GM19467 (cell line): Measurements from ENCODE around the gene COQ10A.
A peak's percentile ranks its signal among the peaks of the same experiment; 100 is the strongest.
"Not testable (repeated sequence)": the region's sequence is repeated elsewhere in the genome, so short reads cannot be mapped to it uniquely, and the experiment has no call there.

ENCODE experiments used
- ATAC-seq: cut with Tn5 transposase; IDR thresholded peaks from one replicate; pipeline ENCODE4 v1.9.1; 2021; ENCODE audit warnings: mild to moderate bottlenecking, moderate library complexity; ENCODE audit not compliant: unreplicated experiment

The COQ10A gene

GRCh38 chr12:56242986-56243385 lies 23.8 kb upstream of the COQ10A start:
- ATAC-seq = no peak

GRCh38 chr12:56243731-56244181 lies 23.0 kb upstream of the COQ10A start:
- ATAC-seq = no peak

GRCh38 chr12:56244494-56244893 lies 22.2 kb upstream of the COQ10A start:
- ATAC-seq = no peak

GRCh38 chr12:56247923-56248322 lies 18.8 kb upstream of the COQ10A start:
- no peak for ATAC-seq

- no peak for ATAC-seq
Observed at GRCh38 chr12:56248711-56249110, 18.0 kb upstream of the COQ10A start.

- no peak for ATAC-seq
Observed at GRCh38 chr12:56252649-56253048, 14.1 kb upstream of the COQ10A start.

- no peak for ATAC-seq
Observed at GRCh38 chr12:56253091-56253490, 13.7 kb upstream of the COQ10A start.

- no peak for ATAC-seq
Observed at GRCh38 chr12:56255671-56256070, 11.1 kb upstream of the COQ10A start.

GRCh38 chr12:56256326-56256960 lies 10.3 kb upstream of the COQ10A start:
- ATAC-seq = no peak

GRCh38 chr12:56257071-56257470 lies 9.7 kb upstream of the COQ10A start:
- ATAC-seq = no peak

GRCh38 chr12:56257491-56258067 lies 9.2 kb upstream of the COQ10A start:
- ATAC-seq = no peak

GRCh38 chr12:56258068-56258819 lies 8.5 kb upstream of the COQ10A start, which contains the start of gene ANKRD52:
ANKRD52 (minus strand) TSS chr12:56258384; CDS start chr12:56258269, 115 bp downstream.
- ATAC-seq = peak; percentile 90

- no peak for ATAC-seq
Observed at GRCh38 chr12:56258820-56259183, 7.9 kb upstream of the COQ10A start.

GRCh38 chr12:56260380-56260779 lies 6.4 kb upstream of the COQ10A start:
- ATAC-seq = no peak

GRCh38 chr12:56260921-56261320 lies 5.8 kb upstream of the COQ10A start:
- ATAC-seq = no peak

GRCh38 chr12:56261503-56262232 lies 5.1 kb upstream of the COQ10A start:
- ATAC-seq = no peak

GRCh38 chr12:56262955-56263354 lies 3.8 kb upstream of the COQ10A start:
- ATAC-seq = not testable (repeated sequence)

GRCh38 chr12:56266068-56266692 lies 562 bp upstream of the COQ10A start:
- ATAC-seq = not testable (repeated sequence)

- peak; percentile 10 for ATAC-seq
Observed at GRCh38 chr12:56267443-56268071, 815 bp downstream of the COQ10A start.

GRCh38 chr12:56271031-56271430 lies 4.3 kb downstream of the COQ10A start:
- ATAC-seq = no peak
